Fibroblast of lung (primary cell): ENCODE measurements around the gene PTMA. TPM values are rescaled to one million over a fixed set of nuclear protein-coding genes. Genes with fewer than 3 reads are reported as not detected.
"Not testable (repeated sequence)": the region's sequence is repeated elsewhere in the genome, so short reads cannot be mapped to it uniquely, and the experiment has no call there.

ENCODE experiments used
- DNase-seq, 2 donors: peaks; one replicate each; pipeline versions ENCODE4 v3.0.0 to v3.0.0-alpha.2; 2010; ENCODE audit warnings: low read depth in 2 of 2
- H2AFZ ChIP-seq: 2 replicates; pipeline ENCODE4 v1.5.1; 2012; ENCODE audit warnings: low read length, control low read depth, inconsistent platforms
- H3K27ac ChIP-seq: 2 replicates; pipeline ENCODE4 v1.5.1; 2011; ENCODE audit warnings: low read length, control low read depth; ENCODE audit not compliant: insufficient read depth
- H3K27me3 ChIP-seq: 2 replicates; pipeline ENCODE4 v1.5.1; 2011; ENCODE audit warnings: mild to moderate bottlenecking, low read length; ENCODE audit not compliant: control insufficient read depth, insufficient read depth
- H3K36me3 ChIP-seq: 2 replicates; pipeline ENCODE4 v1.5.1; 2011; ENCODE audit warnings: low read length; ENCODE audit not compliant: control insufficient read depth, insufficient read depth
- H3K4me1 ChIP-seq: 2 replicates; pipeline ENCODE4 v1.5.1; 2011; ENCODE audit warnings: low read length; ENCODE audit not compliant: control insufficient read depth, insufficient read depth; ENCODE audit errors: extremely low read depth
- H3K4me2 ChIP-seq: 2 replicates; pipeline ENCODE4 v1.5.1; 2011; ENCODE audit warnings: low read length, control low read depth; ENCODE audit not compliant: insufficient read depth; ENCODE audit errors: extremely low read depth
- H3K4me3 ChIP-seq, 4 experiments: fragments of 200-600 bp in 1 of 4; sonication (generic) in 1 of 4; replicated peaks in 1 of 4; 2 replicates each; pipeline ENCODE4 v1.5.1; 2011 to 2016; ENCODE audit warnings: low read length in 4 of 4, low read depth in 3 of 4, mild to moderate bottlenecking in 3 of 4, control low read depth in 2 of 4, inconsistent platforms in 1 of 4, mixed read lengths in 1 of 4; ENCODE audit not compliant: insufficient read depth in 1 of 4; ENCODE audit errors: control extremely low read depth in 1 of 4
- H3K79me2 ChIP-seq: 2 replicates; pipeline ENCODE4 v1.5.1; 2012; ENCODE audit warnings: mild to moderate bottlenecking, low read length, inconsistent platforms; ENCODE audit not compliant: control insufficient read depth, insufficient read depth
- H3K9ac ChIP-seq: 2 replicates; pipeline ENCODE4 v1.5.1; 2011; ENCODE audit warnings: mild to moderate bottlenecking, low read length, control low read depth; ENCODE audit not compliant: insufficient read depth
- H3K9me3 ChIP-seq: 2 replicates; pipeline ENCODE4 v1.5.1; 2012; ENCODE audit warnings: low read depth, low read length; ENCODE audit not compliant: control insufficient read depth, insufficient read depth
- H4K20me1 ChIP-seq: 2 replicates; pipeline ENCODE4 v1.5.1; 2011; ENCODE audit warnings: low read length; ENCODE audit not compliant: control insufficient read depth, insufficient read depth; ENCODE audit errors: extremely low read depth
- CTCF ChIP-seq, 2 donors: IDR thresholded peaks in 1 of 2; conservative IDR thresholded peaks in 1 of 2; 1 replicate in 1 of 2; 2 replicates in 1 of 2; pipeline ENCODE4 v1.5.1; 2011 to 2012; ENCODE audit warnings: low read length in 2 of 2, control low read depth in 1 of 2, inconsistent platforms in 1 of 2, low read depth in 1 of 2, mild to moderate bottlenecking in 1 of 2
- EZH2 ChIP-seq: IDR thresholded peaks from 2 replicates; pipeline ENCODE4 v1.5.1; 2012; ENCODE audit warnings: low read length, control low read depth, mild to moderate bottlenecking; ENCODE audit errors: missing control alignments
- polyA plus RNA-seq, 2 donors: library from polyadenylated mRNA; depleted of rRNA in 1 of 2; stranded (reverse) in 1 of 2; unstranded in 1 of 2; fragments of >200 nt; gene quantifications; 2 replicates each; pipeline ENCODE4 v1.2.1, GENCODE V29; 2011 to 2012; ENCODE audit warnings: missing spikeins in 1 of 2
- total RNA-seq: library from RNA; depleted of rRNA; stranded (reverse); fragments of >200 nt; gene quantifications from 2 replicates; pipeline ENCODE4 v1.2.1, GENCODE V29; 2014

Gene PTMA
- total and polyA plus RNA-seq, 2 donors (not counting 1 experiment from before 2014, with no cell fraction given): 481 to 650 TPM

GRCh38 chr2:231743376-231744116, 35.2 kb downstream of the PTMA start:
- H3K4me1 ChIP-seq: no peaks in the 10 kb centered on the region
- no peaks in the 10 kb centered on the region for H3K79me2 ChIP-seq
- H3K4me2 ChIP-seq: no peak overlapping the region
- no peak overlapping the region for H3K4me3 ChIP-seq
- no peaks in the 10 kb centered on the region for H3K27me3 ChIP-seq
- H3K9ac ChIP-seq: no peak overlapping the region
- no peak for TF ChIP-seq EZH2
- H4K20me1 ChIP-seq: no peaks in the 10 kb centered on the region
- H2AFZ ChIP-seq: peak overlapping the region; percentile 32
- DNase-seq: no peak
- no peaks in the 10 kb centered on the region for H3K36me3 ChIP-seq
- H3K27ac ChIP-seq: no peak overlapping the region
- H3K9me3 ChIP-seq: no peaks in the 10 kb centered on the region

GRCh38 chr2:231745303-231746038, 37.1 kb downstream of the PTMA start:
- TF ChIP-seq CTCF (conservative IDR thresholded peaks at IDR 0.05 in 1 of 2, IDR thresholded peaks at IDR 0.05 in 1 of 2; ENCODE audit: low read depth in 1 of 2, low read length in 2 of 2): no peak
- no peak for TF ChIP-seq EZH2
- Histone ChIP-seq H3K4me2 (no peak overlapping the region), H3K27me3 (no peaks in the 10 kb centered on the region), H3K27ac (no peak overlapping the region), H3K36me3 (no peaks in the 10 kb centered on the region), H3K79me2 (no peaks in the 10 kb centered on the region), H3K9ac (no peak overlapping the region), H4K20me1 (no peaks in the 10 kb centered on the region), H3K4me1 (no peaks in the 10 kb centered on the region), H3K4me3 (no peak overlapping the region), H2AFZ (no peak overlapping the region), H3K9me3 (no peaks in the 10 kb centered on the region)
- no peak for DNase-seq

- H3K4me3 ChIP-seq, H3K9me3 ChIP-seq, H3K27me3 ChIP-seq, H3K27ac ChIP-seq, DNase-seq, H2AFZ ChIP-seq, H3K9ac ChIP-seq, H3K4me1 ChIP-seq, H3K36me3 ChIP-seq, H3K79me2 ChIP-seq, H4K20me1 ChIP-seq, H3K4me2 ChIP-seq: not testable (repeated sequence)
Observed at GRCh38 chr2:231748153-231748896, 40.0 kb downstream of the PTMA start.

GRCh38 chr2:231749016-231749415, 40.7 kb downstream of the PTMA start:
- H3K27ac ChIP-seq, H2AFZ ChIP-seq, H3K36me3 ChIP-seq, H3K27me3 ChIP-seq, H3K79me2 ChIP-seq, H4K20me1 ChIP-seq, H3K4me2 ChIP-seq, H3K9me3 ChIP-seq, H3K4me1 ChIP-seq, H3K9ac ChIP-seq, H3K4me3 ChIP-seq, DNase-seq: not testable (repeated sequence)
